ENCODE results near the gene PACS1. TPM values are rescaled to one million over a fixed set of nuclear protein-coding genes. Genes with fewer than 3 reads are reported as not detected.

PACS1 gene
- total RNA-seq, 6 experiments from 2014 or later, result 5.8 to 23.7 (median 12.5) TPM

DNA sequence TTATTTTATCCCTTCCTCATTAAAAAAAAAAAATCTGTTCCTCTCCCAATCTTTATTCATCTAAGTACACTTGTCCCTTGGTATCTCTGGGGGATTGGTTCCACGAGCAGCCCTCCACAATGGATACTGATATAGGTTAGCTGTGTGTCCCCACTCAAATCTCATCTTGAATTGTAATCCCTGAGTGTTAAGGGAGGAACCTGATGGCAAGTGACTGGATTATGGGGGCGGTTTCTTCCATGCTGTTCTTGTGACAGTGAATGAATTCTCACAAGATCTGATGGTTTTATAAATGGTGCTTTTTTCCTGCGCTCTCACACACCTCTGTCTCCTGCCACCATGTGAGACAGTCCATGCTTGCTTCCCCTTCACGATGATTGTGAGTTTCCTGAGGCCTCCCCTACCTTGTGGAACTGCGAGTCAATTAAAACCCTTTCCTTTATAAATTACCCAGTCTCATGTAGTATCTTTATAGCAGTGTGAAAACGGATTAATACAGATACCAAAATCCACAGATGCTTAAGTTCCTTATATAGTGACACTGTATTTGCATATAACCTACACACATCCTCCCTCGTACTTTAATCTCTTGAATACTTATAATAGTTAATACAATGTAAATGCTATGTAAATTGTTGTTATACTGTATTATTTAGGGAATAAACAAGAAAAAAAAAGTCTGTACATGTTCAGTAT is 62.0 kb downstream of the PACS1 start:
- no peaks in the 10 kb centered on the region for H3K9me3 ChIP-seq
- no peaks in the 10 kb centered on the region for H3K27me3 ChIP-seq
- intact Hi-C loops (cut with DNase I), result no loop called here
- no peak overlapping the region for H3K27ac ChIP-seq
- ATAC-seq (no peak), DNase-seq (no peak)
- no peaks in the 10 kb centered on the region for H3K36me3 ChIP-seq
- no peaks in the 10 kb centered on the region for H3K4me1 ChIP-seq
- 80% methylated on average over 7 of the region's 7 CpGs for WGBS (ENCODE audit: insufficient coverage, low coverage, low lambda C conversion rate, missing lambda C conversion rate)
- TF ChIP-seq POLR2A (IDR thresholded peaks at IDR 0.05), result no peak
- TF ChIP-seq, protein P1, sequence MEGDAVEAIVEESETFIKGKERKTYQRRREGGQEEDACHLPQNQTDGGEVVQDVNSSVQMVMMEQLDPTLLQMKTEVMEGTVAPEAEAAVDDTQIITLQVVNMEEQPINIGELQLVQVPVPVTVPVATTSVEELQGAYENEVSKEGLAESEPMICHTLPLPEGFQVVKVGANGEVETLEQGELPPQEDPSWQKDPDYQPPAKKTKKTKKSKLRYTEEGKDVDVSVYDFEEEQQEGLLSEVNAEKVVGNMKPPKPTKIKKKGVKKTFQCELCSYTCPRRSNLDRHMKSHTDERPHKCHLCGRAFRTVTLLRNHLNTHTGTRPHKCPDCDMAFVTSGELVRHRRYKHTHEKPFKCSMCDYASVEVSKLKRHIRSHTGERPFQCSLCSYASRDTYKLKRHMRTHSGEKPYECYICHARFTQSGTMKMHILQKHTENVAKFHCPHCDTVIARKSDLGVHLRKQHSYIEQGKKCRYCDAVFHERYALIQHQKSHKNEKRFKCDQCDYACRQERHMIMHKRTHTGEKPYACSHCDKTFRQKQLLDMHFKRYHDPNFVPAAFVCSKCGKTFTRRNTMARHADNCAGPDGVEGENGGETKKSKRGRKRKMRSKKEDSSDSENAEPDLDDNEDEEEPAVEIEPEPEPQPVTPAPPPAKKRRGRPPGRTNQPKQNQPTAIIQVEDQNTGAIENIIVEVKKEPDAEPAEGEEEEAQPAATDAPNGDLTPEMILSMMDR (IDR thresholded peaks at IDR 0.05), result no peak
- no peak overlapping the region for H3K4me3 ChIP-seq

DNA sequence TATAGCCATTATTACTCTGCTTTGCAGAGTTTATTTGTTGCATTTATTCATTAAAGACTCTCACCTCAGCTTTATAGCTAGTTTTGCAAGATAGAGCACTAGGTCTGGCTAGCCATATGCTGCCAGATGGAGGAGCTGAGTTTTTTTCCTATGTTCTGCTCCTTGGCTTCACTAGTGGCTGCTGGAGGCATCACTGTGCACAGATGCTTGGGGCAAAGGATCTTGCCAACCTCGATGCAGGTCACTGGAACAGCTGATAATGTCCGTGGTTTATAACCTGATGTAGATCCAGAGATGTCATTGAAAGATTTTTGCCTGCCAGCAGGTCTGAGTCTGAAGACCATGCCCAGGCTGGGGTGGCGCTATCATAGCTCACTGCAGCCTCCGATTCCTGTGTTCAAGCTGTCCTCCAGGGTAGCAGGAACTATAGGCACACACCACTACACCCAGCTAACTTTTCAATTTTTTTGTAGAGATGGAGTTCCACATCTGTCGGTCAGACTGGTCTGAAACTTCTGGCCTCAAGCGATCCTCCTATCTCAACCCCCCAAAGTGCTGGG is 63.2 kb downstream of the PACS1 start:
- TF ChIP-seq, protein P1 (IDR thresholded peaks at IDR 0.05), result no peak
- TF ChIP-seq POLR2A (IDR thresholded peaks at IDR 0.05), result no peak
- intact Hi-C loops (cut with DNase I), result no loop called here
- Histone ChIP-seq H3K27me3 (no peaks in the 10 kb centered on the region), H3K27ac (no peak overlapping the region), H3K4me3 (no peak overlapping the region), H3K9me3 (no peaks in the 10 kb centered on the region), H3K4me1 (no peaks in the 10 kb centered on the region), H3K36me3 (no peaks in the 10 kb centered on the region)
- 78% methylated on average over 5 of the region's 6 CpGs for WGBS (ENCODE audit: insufficient coverage, low coverage, low lambda C conversion rate, missing lambda C conversion rate)
- DNase-seq, result no peak
- ATAC-seq, result no peak

DNA sequence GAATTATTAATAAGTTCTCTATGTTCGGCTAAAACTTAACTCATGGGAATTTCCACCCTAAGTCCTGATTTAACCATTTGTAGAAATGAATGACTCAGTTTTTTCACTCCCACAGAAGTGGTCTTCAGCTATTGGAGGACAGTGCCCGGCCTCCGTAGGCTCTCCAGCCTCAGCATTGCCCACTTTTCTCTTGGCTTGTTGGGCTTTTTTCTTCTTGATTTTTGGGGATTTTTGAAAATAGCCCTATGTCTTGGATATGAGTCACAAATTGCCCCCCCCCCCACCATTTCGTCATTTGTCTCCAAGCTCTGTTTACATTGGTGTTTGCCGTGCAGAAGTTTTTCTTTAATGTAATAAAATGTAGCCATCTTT is 66.7 kb downstream of the PACS1 start:
- intact Hi-C loops (cut with DNase I), result no loop called here
- H3K9me3 ChIP-seq, result no peaks in the 10 kb centered on the region
- no peak for ATAC-seq
- DNase-seq, result no peak
- TF ChIP-seq, protein P1 (IDR thresholded peaks at IDR 0.05), result no peak
- no peak for TF ChIP-seq POLR2A (IDR thresholded peaks at IDR 0.05)
- no peak overlapping the region for H3K27ac ChIP-seq
- no peaks in the 10 kb centered on the region for H3K36me3 ChIP-seq
- no peak overlapping the region for H3K4me3 ChIP-seq
- H3K4me1 ChIP-seq, result peaks cover 0 to 9% (median 2%) of the 10 kb centered on the region in 4 donors
- H3K27me3 ChIP-seq, result no peaks in the 10 kb centered on the region
- WGBS (ENCODE audit: insufficient coverage, low coverage, low lambda C conversion rate, missing lambda C conversion rate), result 42% methylated on average over 5 of the region's 5 CpGs

GRCh38 chr11:66139817-66140404 is 69.8 kb downstream of the PACS1 start:
- intact Hi-C loops (cut with DNase I), result no loop called here
- H3K4me1 ChIP-seq, result peaks cover 0 to 9% (median 2%) of the 10 kb centered on the region in 4 donors
- 44% methylated on average over 5 of the region's 7 CpGs for WGBS (ENCODE audit: insufficient coverage, low coverage, low lambda C conversion rate, missing lambda C conversion rate)

More at GRCh38 chr11:66139817-66140404, 69.8 kb downstream of the PACS1 start:
- DNase-seq (no peak), ATAC-seq (peak; percentile 58 to 82 (median 76))
- no peak for TF ChIP-seq POLR2A (IDR thresholded peaks at IDR 0.05)
- TF ChIP-seq, protein P1 (IDR thresholded peaks at IDR 0.05), result no peak
- H3K9me3 ChIP-seq, result no peaks in the 10 kb centered on the region
- no peaks in the 10 kb centered on the region for H3K36me3 ChIP-seq
- H3K27me3 ChIP-seq, result no peaks in the 10 kb centered on the region
- no peak overlapping the region for H3K4me3 ChIP-seq
- H3K27ac ChIP-seq, result no peak overlapping the region

All from right lobe of liver (tissue), 6 donors.